Measurements from ENCODE around the gene CLEC1A.

Gene CLEC1A

DNA sequence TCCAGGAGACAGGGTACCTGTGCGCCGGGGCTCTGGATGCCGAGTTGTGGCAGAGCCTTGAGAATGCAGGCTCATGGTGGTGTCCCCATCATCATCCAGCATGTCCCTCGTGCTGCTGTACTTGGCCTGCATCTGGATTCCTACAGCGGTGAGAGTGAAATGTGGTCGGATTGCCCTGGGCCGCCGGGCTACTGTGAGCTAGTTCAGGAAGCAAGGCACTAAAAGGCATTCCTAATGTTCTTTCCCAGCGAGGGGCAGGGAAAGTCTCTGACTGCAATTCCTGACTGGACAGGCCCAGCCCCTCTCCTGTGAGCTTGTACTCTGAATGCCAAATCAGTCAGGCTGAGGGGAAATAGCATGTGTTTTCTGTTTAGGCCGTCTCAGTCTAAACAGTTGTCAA is at the start of gene CLEC1A:
Gene CLEC1A (minus strand): TSS at position 195 of the 400 bp plus-strand sequence. CDS start 63 bp downstream, at position 132.
- no peak for DNase-seq

DNA sequence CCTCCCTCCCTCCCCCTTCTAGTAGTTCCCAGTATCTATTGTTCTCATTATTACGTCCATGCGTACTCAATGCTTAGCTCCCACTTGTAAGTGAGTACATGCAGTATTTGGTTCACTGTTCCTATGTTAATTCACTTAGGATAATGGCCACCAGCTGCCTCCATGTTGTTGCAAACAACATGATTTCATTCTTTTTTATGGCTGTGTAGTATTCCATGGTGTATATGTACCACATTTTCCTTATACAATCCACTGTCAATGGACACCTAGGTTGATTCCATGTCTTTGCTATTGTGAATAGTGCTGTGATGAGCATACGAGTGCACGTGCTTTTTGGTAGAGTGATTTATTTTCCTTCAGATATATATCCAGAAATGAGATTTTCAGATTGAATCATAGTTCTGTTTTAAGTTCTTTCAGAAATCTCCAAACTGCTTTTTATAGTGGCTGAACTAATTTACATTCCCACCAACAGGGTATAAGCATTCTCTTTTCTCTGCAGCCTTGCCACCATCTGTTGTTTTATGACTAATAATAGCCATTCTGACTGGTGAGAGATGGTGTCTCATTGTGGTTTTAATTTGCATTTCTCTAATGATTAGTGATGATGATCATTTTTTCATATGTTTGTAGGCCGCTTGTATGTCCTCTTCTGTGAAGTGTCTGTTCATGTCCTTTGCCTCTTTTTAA is 49.1 kb upstream of the CLEC1A start:
- DNase-seq: no peak

- no peak for DNase-seq
Observed at GRCh38 chr12:10142976-10143589, 44.3 kb upstream of the CLEC1A start.

DNA sequence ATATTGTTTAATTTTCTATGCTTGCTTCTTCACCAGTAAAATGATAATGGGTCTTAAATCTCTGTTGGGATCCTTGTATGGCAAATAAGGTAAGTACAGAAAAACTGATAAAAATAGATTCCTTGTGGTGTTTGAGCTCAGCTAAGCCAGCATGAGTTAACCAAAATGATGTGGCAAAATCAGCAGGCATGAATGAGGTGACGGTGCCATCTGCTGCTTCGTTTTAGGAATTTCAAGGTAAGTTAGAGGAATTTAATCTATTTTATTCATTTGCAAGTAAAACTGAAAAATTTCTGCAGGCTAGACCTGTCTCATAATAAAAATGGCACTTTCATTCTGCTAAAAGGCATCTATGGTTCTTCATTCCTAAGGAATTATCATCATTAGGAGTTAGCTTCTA is 41.2 kb upstream of the CLEC1A start:
- DNase-seq: peak; percentile 76

DNA sequence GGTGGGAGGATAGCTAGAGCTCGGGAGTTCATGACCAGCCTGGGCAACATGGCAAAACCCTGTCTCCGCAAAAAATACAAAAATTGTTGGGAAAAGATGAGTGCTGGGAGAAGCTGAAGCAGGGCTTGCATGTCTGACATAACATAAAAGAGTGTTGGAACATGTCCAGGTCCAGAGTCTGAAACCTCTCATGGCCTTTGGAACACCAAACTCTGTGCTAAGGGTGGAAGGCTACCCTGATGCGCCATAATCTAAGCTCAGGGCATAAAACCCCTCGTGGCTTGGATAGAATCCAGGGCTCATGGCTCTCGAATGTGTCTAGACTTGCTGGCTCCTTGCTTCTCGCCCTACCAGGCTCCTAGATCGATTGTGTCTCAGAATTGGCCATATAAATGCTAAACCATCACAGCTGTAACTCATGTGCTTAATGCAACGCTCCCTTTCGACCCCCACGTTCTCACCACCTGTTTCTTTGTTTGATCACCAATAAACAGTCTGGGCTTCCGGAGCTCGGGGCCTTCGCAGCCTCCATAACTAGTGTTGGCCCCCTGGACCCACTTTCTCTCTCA is 37.9 kb upstream of the CLEC1A start:
- no peak for DNase-seq

DNA sequence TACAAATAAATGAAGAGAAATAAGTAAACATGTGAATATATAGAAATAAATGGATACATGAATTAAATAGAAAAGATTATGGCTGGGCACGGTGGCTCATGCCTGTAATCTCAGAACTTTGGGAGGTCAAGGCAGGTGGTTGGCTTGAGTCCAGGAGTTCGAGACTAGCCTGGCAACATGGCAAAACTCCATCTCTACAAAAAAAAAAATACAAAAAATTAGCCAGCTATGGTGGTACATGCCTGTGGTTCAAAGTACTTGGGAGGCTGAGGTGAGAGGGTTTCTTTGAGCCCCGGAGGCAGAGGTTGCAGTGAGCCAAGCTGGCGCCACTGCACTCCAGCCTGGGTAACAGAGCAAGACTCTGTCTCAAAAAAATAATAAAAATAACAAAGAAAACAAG is 36.3 kb upstream of the CLEC1A start:
- no peak for DNase-seq

- DNase-seq: no peak
Observed at GRCh38 chr12:10132850-10133370, 34.1 kb upstream of the CLEC1A start.

DNA sequence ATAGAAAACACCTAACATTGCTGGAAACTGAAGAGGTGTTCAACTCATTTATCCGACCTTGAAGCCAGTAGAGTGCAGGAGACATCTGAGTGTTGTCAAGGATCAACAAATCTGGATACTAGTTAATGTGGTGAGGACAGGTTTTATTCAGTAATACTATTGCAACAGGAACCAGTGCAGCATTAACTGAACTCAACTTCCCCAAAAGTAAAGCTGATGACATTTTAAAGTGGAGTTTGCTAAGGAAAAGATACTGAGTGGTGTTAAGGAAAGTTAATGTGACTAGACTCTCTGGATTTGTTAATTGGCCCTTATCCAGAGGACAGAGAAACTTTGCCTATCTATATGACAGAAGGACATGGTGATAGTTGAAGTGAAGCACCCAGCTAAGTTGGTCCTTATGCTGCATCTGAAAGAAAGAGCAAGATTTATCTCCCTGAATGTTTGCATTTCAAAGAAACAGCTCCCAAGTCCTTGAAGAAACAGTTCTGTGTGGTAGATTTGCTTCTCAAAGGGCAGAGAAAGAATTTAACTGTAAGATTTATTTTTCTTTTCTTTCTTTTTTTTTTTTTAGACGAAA is 32.4 kb upstream of the CLEC1A start:
- DNase-seq: no peak

GRCh38 chr12:10130042-10130441 is 31.3 kb upstream of the CLEC1A start, which contains the start of gene CLEC7A:
Gene CLEC7A (minus strand): TSS chr12:10130199. CDS start chr12:10130082, 117 bp downstream.
- no peak for DNase-seq

DNA sequence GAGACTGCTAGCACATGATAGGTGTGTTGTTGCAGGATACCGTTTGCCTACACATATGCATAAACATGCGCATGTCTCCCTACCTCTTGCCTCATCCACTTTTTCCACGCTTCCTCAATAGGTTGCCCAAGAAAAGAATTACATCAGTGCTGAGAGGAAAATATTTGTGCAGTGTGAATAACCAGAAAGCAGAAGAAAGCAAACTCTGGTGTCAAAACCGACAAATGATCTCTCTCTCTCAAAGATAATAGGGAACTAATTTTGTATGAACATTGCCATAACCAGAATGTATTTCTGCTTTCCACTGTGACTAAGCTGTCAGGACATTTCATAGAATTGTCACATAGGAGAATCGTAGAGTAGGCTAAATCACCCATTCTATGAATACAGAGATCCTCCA is 29.9 kb upstream of the CLEC1A start:
- DNase-seq: peak; percentile 13

GRCh38 chr12:10126413-10126812 is 27.6 kb upstream of the CLEC1A start:
- no peak for DNase-seq

DNA sequence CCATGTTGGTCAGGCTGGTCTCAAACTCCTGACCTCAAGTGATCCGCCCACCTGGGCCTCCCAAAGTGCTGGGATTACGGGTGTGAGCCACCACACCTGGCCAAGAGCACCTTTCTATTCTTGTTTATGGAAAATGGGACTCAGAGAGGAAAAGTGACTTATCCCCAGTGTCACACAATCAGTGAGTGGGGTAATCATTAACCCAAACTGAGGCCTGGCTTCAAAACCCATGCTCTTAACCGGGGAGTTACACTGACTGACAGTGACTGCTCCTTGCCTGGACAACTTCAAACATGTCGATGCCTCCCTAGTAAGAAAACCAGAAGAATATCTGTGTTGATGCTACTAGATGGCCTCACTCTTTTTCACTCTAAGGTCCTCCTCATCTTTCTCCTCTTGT is 23.9 kb upstream of the CLEC1A start:
- DNase-seq: no peak

DNA sequence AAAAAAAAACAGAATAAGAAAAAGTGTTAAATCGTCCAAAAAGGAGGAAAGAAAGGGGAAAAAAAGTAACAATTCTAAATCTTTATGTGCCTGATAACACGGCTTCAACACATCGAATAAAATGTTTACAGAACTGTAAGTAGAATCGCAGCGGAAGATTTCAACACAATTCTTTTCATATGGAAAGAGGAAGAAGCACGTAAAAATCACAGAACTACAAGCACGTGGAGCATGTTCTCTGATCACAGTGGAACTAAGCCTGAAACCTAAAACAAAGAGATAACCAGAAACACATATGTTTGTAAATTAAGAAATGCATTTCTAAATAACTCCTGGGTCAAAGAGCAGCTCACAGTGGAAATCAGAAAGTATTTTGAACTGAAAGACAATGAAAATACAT is 22.5 kb upstream of the CLEC1A start:
- DNase-seq: no peak

- DNase-seq: no peak
Observed at GRCh38 chr12:10119066-10119465, 20.3 kb upstream of the CLEC1A start.

DNA sequence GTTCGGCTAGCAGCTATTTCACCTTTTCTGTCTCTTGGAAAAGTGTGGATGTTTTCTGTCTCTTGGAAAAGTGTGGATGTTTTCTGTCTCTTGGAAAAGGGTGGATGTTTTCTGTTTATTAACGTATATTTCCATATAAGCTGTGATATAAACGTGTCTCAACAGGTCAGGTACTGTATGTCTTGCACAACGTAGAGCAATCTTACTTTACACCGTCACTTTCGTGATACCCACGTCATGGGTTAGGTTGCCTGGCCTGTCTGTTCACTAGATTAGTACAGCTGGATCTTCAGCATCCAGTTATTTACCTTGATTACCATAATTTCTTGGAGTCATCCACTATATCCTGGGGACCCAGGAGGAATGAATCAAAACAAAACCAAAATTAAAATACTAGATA is 17.1 kb upstream of the CLEC1A start:
- DNase-seq: no peak

GRCh38 chr12:10115311-10115710 is 16.5 kb upstream of the CLEC1A start:
- DNase-seq: no peak

DNA sequence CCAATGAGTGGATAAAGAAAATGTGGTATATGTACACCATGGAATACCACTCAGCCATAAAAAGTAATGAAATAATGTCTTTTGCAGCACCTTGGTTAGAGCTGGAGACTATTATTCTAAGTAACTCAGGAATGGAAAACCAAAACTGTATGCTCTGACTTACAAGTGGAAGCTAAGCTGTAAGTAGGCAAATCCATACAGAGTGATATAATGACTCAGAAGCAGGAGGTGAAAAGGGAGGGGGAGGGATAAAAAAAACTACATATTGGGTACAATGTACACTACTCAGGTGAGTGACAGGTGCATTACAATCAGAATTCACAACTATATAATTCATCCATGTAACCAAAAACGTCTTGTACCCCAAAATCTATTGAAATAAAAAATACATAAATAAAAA is 15.1 kb upstream of the CLEC1A start:
- DNase-seq: no peak

- DNase-seq: no peak
Observed at GRCh38 chr12:10113075-10113474, 14.3 kb upstream of the CLEC1A start.

GRCh38 chr12:10111451-10111850 is 12.7 kb upstream of the CLEC1A start:
- DNase-seq: no peak

- DNase-seq: no peak
Observed at GRCh38 chr12:10110256-10110844, 11.6 kb upstream of the CLEC1A start.

DNA sequence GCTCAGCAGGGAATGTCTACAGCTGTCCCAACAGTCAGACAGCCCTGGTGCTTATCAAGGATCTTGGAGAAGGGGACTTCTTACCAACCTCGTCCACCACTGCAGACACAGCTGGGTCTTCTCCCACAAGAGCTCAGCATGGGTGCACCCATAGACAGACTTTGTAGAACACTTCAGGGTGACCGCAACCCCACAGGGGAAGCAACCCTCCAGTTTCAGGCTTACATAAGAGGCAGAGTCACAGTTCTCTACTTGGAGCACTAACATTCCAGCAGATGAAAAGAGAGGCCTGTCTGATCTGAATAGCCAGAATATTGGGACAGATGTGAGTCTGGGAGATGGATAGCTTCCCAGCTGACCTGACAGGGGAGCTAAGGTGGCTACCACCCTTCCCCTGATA is 3.5 kb upstream of the CLEC1A start:
- DNase-seq: no peak

- DNase-seq: no peak
Observed at GRCh38 chr12:10101648-10102220, 2.9 kb upstream of the CLEC1A start.

GRCh38 chr12:10101042-10101579 is 2.3 kb upstream of the CLEC1A start:
- DNase-seq: no peak

Data from KG1 (cell line).